Heart left ventricle (tissue), 16 donors: Measurements from ENCODE around the gene CTCF. TPM values are rescaled to one million over a fixed set of nuclear protein-coding genes. Genes with fewer than 3 reads are reported as not detected.
A peak's percentile ranks its signal among the peaks of the same experiment; 100 is the strongest.

Experiments used
- ATAC-seq, 4 donors: fragments of 200-7000 bp; cut with Tn5 transposase; one replicate each; pipeline ENCODE4 v1.9.1; 2020 to 2022; ENCODE audit warnings: moderate library complexity in 4 of 4, mild to moderate bottlenecking in 3 of 4, moderate number of reproducible peaks in 1 of 4
- DNase-seq, 5 donors: peaks; one replicate each; pipeline ENCODE4 v3.0.0-alpha.2; 2020
- H3K27ac ChIP-seq, 12 donors: fragments of 200-600 bp; sonication (generic) in 4 of 12; one replicate each; pipeline versions ENCODE4 v1.5.0 to v1.8.0; 2016 to 2022; ENCODE audit warnings: mild to moderate bottlenecking in 2 of 12
- H3K27me3 ChIP-seq, 9 donors: fragments of 200-600 bp; sonication (generic) in 2 of 9; one replicate each; pipeline versions ENCODE4 v1.5.1 to v1.8.0; 2016 to 2022; ENCODE audit warnings: mild to moderate bottlenecking in 3 of 9
- H3K36me3 ChIP-seq, 9 donors: fragments of 200-600 bp; sonication (generic) in 2 of 9; one replicate each; pipeline versions ENCODE4 v1.5.0 to v1.8.0; 2018 to 2022; ENCODE audit warnings: mild to moderate bottlenecking in 2 of 9
- H3K4me1 ChIP-seq, 12 donors: fragments of 200-600 bp; sonication (generic) in 4 of 12; one replicate each; pipeline versions ENCODE4 v1.5.0 to v1.8.0; 2016 to 2022; ENCODE audit warnings: mild to moderate bottlenecking in 3 of 12
- H3K4me3 ChIP-seq, 12 donors: fragments of 200-600 bp; sonication (generic) in 4 of 12; one replicate each; pipeline versions ENCODE4 v1.5.0 to v1.8.0; 2017 to 2022; ENCODE audit warnings: mild to moderate bottlenecking in 9 of 12, moderate library complexity in 4 of 12
- H3K9me3 ChIP-seq, 12 donors: fragments of 200-600 bp; sonication (generic) in 4 of 12; one replicate each; pipeline versions ENCODE4 v1.5.0 to v1.8.0; 2016 to 2022; ENCODE audit warnings: mild to moderate bottlenecking in 1 of 12
- POLR2A ChIP-seq, 2 donors: fragments of 450-650 bp; IDR thresholded peaks; one replicate each; pipeline ENCODE4 v1.6.1; 2017; ENCODE audit warnings: antibody characterized with exemption in 2 of 2, mild to moderate bottlenecking in 2 of 2, moderate library complexity in 2 of 2
- WGBS, 4 donors: extraction: QIAGEN DNeasy Blood & Tissue Kit in 2 of 4; methylation state at CpG; one replicate each; pipeline versions ENCODE4 v1.1.5 to v1.1.7; 2013 to 2018; 5-methylcytosine and 5-hydroxymethylcytosine counted together
- intact Hi-C, 10 donors: fragments of 100-400 bp; cut with DNase I; formaldehyde crosslinking; loops; one replicate each; pipeline versions ENCODE4 v1.11.1 to v1.14.2; 2022
- polyA plus RNA-seq, 2 donors: library from polyadenylated mRNA; stranded (reverse); fragments of 200-250 nt; gene quantifications; one replicate each; pipeline ENCODE4 v1.2.3, GENCODE V29; 2013
- total RNA-seq, 9 donors: library from RNA; depleted of rRNA in 2 of 9; stranded (reverse); fragments of >200 nt in 2 of 9; fragmentation: NEBNext Ultra II Directional in 3 of 9; extraction: Animal tissue kit (Norgen Biotek cat#: 25700) in 3 of 9; gene quantifications; one replicate each; pipeline versions ENCODE4 v1.1.0 to v1.2.4, GENCODE V29; 2016 to 2023
- TF ChIP-seq, protein P1 (sequence below), 12 donors: fragments of 200-600 bp; sonication (generic) in 4 of 12; IDR thresholded peaks; one replicate each; pipeline versions ENCODE4 v1.5.0 to v1.8.0; 2018 to 2022; ENCODE audit warnings: antibody characterized with exemption in 12 of 12, mild to moderate bottlenecking in 5 of 12
- donor health status: ischemic (EF 13 %, LVEDD 7.1; RV severe dilation, severe dysfunction).
- donor health status: healthy with polysubstance abuse.
- donor health status: DM: no; HTN: yes; CAD: no.
- donor health status: DM: no; HTN: no; CAD: no.
- donor health status: ischemic (EF 25% LVEDD 6.9; RV normal size, moderate dysfunction).
- donor health status: ischemic (EF 25% LVEDD 5.7; RV mildly dilated, moderate dysfunction).
- donor health status: healthy.
- donor health status: DM: yes; HTN: yes; CAD: no.
- donor health status: ischemic (EF 35%, LVEDD 5.7; RV mildly dilated, moderate dysfunction).
- donor health status: nonischemic (EF 11% LVEDD 7.7; RV severe dilation, severe dysfunction).
- donor health status: DM: yes; HTN: yes; CAD: no.
- donor health status: PGD.
- donor health status: ischemic (EF 29% LVEDD 5.4; RV normal size, mild dysfunction).
- donor health status: nonischemic (EF 23%, LVEDD 6.1; RV moderate dilation, normal function).

Gene CTCF
- total and polyA plus RNA-seq, 11 donors: 13.9 to 35.8 (median 25.3) TPM

DNA sequence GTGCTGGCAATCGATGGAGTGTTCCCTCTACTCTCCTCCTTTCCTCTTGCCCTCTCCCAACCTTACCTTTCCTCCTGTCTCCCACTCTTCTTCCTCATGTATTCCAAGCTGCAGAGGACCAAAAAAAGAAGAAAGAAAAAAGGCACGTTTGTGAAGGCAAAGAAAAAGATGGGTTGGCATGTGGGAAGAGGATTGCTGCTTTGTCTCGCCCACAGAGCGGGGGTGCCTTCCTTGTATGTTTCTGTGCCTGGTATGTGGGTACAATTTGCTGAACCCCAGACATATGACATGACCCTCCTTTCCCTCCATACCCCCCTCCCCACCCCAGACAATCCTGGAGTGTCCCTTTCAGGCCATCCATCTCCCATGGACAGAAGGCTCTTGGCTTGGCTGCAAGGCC is 13.1 kb upstream of the CTCF start:
- Histone ChIP-seq H3K27me3 (no peaks in the 10 kb centered on the region), H3K9me3 (no peaks in the 10 kb centered on the region), H3K36me3 (peaks cover 0 to 47% (median 36%) of the 10 kb centered on the region in 9 donors), H3K4me3 (no peak overlapping the region), H3K27ac (no peak overlapping the region), H3K4me1 (peaks cover 8 to 76% (median 53%) of the 10 kb centered on the region in 12 donors)
- DNase-seq (peak in 1 of 5 donors; percentile 8), ATAC-seq (no peak)
- TF ChIP-seq, protein P1, sequence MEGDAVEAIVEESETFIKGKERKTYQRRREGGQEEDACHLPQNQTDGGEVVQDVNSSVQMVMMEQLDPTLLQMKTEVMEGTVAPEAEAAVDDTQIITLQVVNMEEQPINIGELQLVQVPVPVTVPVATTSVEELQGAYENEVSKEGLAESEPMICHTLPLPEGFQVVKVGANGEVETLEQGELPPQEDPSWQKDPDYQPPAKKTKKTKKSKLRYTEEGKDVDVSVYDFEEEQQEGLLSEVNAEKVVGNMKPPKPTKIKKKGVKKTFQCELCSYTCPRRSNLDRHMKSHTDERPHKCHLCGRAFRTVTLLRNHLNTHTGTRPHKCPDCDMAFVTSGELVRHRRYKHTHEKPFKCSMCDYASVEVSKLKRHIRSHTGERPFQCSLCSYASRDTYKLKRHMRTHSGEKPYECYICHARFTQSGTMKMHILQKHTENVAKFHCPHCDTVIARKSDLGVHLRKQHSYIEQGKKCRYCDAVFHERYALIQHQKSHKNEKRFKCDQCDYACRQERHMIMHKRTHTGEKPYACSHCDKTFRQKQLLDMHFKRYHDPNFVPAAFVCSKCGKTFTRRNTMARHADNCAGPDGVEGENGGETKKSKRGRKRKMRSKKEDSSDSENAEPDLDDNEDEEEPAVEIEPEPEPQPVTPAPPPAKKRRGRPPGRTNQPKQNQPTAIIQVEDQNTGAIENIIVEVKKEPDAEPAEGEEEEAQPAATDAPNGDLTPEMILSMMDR (IDR thresholded peaks at IDR 0.05): no peak
- TF ChIP-seq POLR2A (IDR thresholded peaks at IDR 0.05): no peak
- WGBS, 4 donors: 70 to 83% (median 76%) methylated on average over 4 of the region's 4 CpGs
- intact Hi-C loops: loop anchor here in 1 of 10 donors (10.0 kb wide), 1 partner anchor 96 kb away; the partner anchor contains the start of gene CARMIL2

DNA sequence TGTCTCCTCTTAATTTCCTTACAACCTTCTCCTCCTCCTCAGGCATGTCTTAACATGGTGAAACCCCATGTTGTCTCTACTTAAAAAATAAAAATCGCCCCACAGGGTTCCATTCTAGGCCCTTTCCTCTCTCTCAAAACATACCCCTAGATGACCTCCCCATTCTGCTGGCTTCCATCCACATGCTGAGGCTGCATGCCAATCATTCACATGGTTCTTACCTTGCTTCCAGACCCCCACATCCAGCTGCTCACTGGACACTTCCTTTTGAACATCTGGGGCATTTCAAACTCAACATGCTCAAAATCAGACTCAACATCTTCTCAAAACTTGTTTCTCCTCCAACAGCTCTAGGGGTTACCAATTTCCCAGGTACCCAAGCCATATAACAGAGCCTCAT is 12.4 kb upstream of the CTCF start:
- Histone ChIP-seq H3K27me3 (no peaks in the 10 kb centered on the region), H3K36me3 (peaks cover 0 to 40% (median 29%) of the 10 kb centered on the region in 9 donors), H3K4me3 (no peak overlapping the region), H3K27ac (no peak overlapping the region), H3K9me3 (no peaks in the 10 kb centered on the region), H3K4me1 (peaks cover 8 to 71% (median 48%) of the 10 kb centered on the region in 12 donors)
- ATAC-seq (no peak), DNase-seq (peak in 1 of 5 donors; percentile 24)
- intact Hi-C loops: loop anchor here in 1 of 10 donors (10.0 kb wide), 1 partner anchor 95 kb away; the partner anchor contains the start of gene CARMIL2
- no peak for TF ChIP-seq POLR2A (IDR thresholded peaks at IDR 0.05)
- TF ChIP-seq, protein P1 (IDR thresholded peaks at IDR 0.05): no peak
- WGBS, 4 donors: 32 to 57% (median 49%) methylated on average over 1 of the region's 1 CpG

DNA sequence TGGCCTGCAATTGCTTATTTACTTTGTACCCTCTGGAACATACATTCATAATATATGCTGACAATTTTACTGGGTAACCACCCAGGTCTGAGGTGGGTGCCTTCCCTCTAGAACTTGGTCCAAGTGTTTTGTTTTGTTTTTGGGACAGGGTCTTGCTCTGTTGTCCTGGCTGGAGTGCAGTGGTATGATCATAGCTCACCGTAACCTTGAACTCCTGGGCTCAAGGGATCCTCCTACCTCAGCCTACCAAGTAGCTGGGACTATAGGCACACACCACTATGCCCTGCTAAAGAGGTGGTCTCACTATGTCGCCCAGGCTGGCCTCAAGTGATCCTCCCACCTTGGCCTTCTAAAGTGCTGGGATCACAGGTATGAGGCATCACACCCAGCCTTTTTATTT is 11.2 kb upstream of the CTCF start:
- Histone ChIP-seq H3K36me3 (peaks cover 0 to 29% (median 18%) of the 10 kb centered on the region in 9 donors), H3K4me3 (no peak overlapping the region), H3K4me1 (peaks cover 8 to 60% (median 40%) of the 10 kb centered on the region in 12 donors), H3K27me3 (no peaks in the 10 kb centered on the region), H3K27ac (peak overlapping the region in 1 of 12 donors; percentile 76), H3K9me3 (no peaks in the 10 kb centered on the region)
- ATAC-seq (no peak), DNase-seq (peak in 1 of 5 donors; percentile 11)
- intact Hi-C loops: no loop called here
- no peak for TF ChIP-seq POLR2A (IDR thresholded peaks at IDR 0.05)
- TF ChIP-seq, protein P1 (IDR thresholded peaks at IDR 0.05): no peak
- 88 to 99% (median 96%) methylated on average over 2 of the region's 2 CpGs for WGBS, 4 donors

DNA sequence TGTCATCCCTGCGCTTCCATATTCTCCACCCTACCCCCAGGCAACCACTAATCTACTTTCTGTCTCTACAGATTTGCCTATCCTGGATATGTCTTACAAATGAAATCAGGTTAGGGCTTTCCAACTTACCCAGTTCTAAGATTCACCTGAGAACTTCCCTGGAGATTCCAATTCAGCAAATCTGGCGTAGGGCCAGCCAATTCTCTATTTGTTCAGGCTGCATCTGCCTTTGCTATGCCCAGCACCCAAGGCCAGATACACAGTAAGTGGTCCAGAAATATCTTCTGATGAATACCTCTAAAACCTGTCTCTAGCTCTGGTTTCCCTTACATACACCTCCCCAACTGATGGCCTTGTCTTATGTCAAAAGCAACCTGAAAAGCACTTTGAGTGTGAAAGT is 10.4 kb upstream of the CTCF start:
- ATAC-seq (peak in 1 of 4 donors; percentile 3), DNase-seq (peak in 1 of 5 donors; percentile 20)
- H3K4me3 ChIP-seq: no peak overlapping the region
- H3K9me3 ChIP-seq: no peaks in the 10 kb centered on the region
- no peak for TF ChIP-seq POLR2A (IDR thresholded peaks at IDR 0.05)
- TF ChIP-seq, protein P1 (IDR thresholded peaks at IDR 0.05): no peak
- 83 to 94% (median 89%) methylated on average over 2 of the region's 2 CpGs for WGBS, 4 donors
- peaks cover 8 to 53% (median 31%) of the 10 kb centered on the region in 12 donors for H3K4me1 ChIP-seq
- no peaks in the 10 kb centered on the region for H3K27me3 ChIP-seq
- H3K36me3 ChIP-seq: peaks cover 0 to 21% (median 12%) of the 10 kb centered on the region in 9 donors
- intact Hi-C loops: no loop called here
- H3K27ac ChIP-seq: peak overlapping the region in 10 of 12 donors; percentile 18 to 82 (median 66)
